Activated CD4-positive, alpha-beta T cell treated with anti-CD3 and anti-CD28 coated beads, Interleukin-2, amount 50 U/mL, for 16 hours (primary cell): ENCODE results near the gene RPRD1B.
"Not testable (repeated sequence)": the region's sequence is repeated elsewhere in the genome, so short reads cannot be mapped to it uniquely, and the experiment has no call there.

Experiments
- DNase-seq: peaks from one replicate; pipeline ENCODE4 v3.0.0-alpha.2; 2020

RPRD1B gene

DNA sequence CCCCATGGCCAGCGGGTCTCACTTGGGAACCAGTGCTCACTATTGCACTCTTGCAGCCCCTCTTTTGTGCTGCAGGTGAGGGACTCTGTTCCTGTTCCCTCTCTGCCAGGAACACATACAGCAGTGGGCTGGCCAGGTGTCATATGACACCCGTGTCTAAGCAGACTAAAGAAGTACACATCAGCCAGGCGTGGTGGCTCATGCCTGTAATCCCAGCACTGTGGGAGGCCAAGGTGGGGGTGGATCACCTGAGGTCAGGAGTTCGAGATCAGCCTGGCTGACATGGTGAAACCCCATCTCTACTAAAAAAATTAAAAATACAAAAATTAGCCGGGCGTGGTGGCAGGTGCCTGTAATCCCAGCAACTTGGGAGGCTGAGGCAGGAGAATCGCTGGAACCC, 74.4 kb downstream of the RPRD1B start:
- DNase-seq, result not testable (repeated sequence)

DNA sequence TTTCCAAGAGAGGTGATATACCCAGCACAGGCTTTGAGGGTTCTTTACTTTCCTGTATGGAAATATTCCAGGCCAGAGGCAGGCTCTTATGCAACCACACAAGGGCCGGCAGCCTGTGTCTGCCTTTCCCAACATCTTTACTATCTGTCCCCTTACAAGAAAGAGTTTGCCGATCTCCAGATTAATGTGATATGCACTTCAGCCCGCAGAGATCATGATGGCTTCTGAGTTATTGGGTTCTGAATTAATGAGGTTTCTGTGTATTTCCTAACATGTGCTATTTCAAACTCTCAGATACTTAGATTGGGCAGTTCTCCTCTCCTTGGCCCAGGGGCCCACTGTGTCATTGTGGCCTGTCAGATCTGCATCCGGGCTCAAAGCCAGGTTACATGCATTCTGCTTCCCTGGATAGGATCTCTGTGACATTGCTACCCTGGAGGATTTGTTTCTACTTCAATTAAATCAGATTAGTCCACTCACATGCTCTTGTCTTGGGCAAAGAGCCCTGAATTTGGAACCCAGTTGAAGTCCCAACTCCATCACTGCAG, 75.0 kb downstream of the RPRD1B start:
- no peak for DNase-seq

DNA sequence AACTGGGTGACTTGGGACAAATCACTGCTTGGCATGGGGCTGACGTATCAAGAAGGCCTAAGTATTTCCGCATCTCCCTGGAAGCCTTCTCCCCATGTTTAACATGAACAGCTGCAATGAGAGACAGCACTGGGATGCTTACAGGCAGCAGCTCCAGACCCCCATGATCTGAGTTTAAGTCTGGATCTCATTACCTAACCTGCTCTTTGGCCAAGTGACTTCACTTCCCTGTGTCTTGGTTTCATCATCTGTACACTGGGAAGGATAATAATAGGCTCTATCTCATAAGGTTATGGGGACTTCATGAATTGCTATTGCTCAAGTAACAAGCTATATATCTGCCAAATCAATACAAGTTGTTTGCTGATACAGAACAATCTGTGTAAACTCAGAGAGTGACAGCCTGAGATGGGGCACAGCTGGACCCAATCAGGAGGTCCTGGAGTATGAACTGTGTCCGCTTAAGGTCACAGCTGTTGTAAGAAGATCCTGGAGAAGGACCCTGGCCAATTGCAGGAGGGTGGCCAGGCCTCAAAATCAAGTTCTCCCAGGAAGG, 75.5 kb downstream of the RPRD1B start:
- no peak for DNase-seq

DNA sequence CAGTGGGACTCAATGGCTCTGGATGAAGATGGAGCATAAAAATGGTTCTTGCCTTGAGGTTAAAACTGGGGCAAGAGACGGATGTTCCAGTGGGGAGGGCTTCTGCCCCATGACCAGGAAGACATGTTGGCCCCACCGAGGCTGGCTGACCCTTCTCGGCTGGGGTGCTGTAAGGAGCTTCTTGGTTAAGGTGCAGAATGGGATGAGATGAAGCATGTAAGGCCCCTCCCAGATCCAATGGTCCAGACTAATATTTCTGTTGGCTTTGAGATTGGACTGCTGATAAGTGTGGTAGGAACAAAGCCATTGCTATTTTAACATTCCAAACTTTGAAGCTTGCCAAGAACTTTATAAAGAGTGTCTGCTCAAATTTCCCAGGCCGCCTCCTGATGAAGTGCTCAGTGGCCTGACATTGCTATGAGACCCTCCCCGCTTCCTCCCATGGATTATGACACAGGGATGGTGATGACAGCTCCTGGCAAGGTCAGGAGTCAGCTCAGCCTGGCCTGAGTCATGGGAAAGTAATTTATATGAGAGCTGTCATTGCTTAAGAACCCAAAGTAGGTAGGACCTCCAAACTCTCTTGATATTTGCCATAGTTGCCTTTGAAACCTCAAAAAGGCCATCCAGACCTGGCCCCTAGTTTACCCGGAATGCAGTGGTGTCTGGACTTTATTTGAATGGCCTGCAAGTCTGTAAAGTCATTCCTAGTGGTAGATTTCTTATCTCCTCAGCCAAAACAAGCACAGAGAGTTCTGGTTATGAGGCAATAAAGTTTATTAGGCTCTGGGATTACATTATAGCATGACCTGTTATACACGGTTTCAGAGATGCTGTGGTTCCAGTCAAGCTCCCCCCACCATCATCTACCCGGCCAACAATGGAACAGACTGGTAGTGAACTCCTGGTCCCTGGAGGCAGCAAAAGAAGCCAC, 76.3 kb downstream of the RPRD1B start:
- no peak for DNase-seq

DNA sequence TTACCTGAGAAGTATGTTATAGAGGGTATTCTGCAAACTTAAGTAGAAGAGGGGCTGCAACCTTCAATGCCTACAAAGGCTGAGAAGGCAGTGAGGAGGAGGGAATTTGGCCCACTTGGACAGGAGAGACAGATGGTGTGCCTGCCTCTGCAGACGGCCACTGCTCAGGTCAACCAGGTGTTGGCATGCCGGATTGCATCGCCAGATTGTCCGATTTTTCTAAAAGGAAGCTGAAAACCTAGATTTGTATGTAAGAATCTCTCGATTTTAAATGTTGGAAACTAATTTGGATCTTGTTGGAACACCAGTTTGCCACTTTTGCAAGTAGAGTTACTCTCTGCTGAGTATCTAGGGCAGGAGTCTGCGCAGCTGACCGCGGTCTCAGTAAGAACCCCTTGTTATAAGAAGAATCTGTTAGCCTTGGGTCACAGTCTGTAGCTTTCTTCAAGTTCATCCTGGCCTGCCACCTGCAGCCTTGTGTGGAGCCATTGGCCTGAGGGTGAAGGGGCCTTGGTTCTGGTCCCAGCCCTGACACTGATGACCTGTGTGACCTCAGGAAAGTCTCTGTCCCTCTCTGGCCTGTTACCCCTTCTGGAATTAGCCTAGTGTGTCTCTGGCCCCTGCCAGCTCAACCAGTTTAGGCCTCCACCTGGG, 77.1 kb downstream of the RPRD1B start:
- DNase-seq, result no peak

DNA sequence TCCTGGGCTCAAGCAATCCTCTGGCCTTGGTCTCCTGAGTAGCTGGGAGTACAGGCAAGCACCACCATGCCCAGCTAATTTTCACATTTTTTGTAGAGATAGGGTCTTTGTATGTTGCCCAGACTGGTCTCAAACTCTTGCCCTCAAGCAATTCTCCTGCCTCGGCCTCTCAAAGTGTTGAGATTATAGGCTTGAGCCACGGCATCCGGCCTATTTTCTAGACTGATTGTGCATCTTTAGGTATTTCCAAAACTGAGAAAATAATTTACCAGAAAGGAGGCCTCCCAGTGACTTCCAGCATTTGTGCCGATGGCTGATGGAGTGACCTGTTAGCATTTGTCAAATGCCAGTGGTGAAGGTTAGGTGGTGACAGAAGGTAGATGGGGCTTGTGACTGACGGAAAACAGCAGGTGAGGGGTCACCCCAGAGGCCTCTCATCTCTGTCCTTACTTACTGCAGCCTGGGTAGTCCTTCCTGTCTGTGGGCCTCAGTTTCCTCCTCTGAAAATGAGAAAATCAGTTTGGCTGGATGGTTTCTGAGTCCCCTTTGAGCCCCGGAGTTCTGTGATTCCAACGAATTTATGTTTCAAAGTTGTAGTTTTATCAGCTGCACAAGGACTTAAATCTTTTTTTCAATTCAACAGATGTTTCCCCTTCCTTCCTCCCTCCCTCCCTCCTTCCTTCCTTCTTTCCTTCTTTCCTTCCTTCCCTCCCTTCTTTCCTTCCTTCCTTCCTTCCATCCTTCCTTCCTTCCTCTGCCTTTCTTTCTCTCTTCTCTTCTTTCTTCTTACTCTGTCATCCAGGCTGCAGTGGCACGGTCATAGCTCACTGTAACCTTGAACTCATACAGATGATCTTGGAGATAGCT, 78.1 kb downstream of the RPRD1B start:
- no peak for DNase-seq

DNA sequence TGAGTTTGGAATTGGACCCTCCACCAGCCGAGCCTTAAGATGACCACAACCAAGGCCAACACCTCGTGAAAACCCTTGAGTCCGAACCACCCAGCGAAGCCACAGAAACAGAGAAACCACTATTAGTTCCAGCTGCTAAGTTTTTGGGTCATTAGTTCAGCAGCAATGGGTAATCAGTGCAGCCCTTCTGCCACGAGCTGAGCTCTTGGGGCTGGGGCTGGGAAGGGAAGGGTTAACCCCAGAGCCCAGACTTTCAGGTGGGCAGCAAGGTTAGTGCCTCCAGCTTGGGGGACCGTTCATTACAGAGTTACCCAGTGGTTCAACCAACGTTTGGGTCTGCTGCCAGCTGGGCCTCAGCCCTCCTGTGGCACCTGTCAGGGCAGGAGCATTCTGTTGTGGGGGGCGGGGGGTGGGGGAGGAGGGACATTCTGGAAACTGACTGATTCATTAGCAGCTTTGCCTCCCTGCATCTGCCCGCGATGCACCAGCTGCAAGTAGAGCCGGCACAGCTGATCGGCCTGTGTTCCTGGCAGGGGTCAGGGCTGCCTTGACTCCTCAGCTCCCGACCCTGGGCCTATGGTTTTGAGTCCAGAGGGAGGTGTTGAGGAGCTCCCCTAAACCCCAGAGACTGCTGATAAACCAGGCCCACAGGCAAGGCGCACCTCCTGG, 78.8 kb downstream of the RPRD1B start:
- DNase-seq, result no peak

DNA sequence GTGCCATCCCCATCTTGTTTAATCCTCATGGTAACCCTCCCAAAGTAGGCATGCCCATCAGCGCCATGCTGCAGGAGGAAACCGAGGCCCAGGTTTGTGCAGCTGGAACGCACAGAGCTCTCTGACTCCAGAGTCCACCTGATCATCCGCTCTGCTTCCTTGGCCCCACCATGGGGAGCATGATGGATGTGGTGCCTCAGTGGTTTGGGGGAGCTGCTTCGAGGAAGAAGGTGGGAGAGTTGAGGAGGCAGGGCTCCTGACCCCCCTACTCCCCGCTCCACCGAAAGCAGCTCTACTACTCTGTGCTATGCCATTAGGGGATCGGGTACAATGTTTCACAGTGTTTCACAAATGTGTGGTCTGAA, 79.4 kb downstream of the RPRD1B start:
- DNase-seq, result no peak

DNA sequence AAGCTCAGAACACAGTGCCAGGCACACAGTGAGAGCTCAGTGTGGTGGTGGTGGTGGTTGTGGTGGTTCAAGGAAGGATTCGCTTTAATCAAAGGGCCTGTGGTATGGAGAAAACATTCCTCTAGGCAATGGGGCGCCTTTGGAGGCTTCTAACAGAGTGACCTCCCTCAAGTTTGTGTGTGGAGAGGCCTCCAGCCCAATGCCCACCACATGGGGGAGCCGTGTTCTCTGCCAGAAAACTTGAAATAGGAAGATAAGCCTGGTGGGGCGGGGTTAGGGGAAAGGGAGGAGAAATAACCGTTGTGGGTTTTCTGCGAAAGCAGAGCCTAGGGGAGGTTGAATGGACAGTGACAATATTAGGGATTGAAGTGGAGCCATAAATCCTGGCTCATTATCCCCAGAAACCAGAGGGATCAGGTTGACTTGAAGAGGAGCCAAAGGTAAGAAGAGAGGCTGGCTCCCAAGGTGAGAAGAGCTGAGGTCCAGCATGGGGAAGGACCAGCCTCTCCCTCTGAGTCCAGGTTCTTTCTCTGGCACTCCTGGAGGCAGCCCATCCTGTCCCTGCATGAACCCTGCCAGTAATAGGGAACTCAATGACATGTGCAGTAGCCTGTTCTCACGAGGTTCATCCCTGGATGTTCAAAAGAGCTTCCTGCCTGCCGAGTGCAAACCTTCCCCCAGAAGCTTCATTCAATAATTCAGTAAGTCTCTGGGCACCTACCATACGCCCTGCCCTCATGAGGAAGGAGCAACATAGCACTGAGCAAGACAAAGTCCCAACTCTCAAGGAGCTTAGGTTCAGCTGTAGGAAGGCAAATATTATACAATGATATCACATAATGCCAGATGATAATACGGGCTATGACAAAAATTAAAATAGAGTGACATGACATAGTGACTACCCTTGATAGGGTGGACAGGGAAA, 80.1 kb downstream of the RPRD1B start:
- peak; percentile 26 for DNase-seq

DNA sequence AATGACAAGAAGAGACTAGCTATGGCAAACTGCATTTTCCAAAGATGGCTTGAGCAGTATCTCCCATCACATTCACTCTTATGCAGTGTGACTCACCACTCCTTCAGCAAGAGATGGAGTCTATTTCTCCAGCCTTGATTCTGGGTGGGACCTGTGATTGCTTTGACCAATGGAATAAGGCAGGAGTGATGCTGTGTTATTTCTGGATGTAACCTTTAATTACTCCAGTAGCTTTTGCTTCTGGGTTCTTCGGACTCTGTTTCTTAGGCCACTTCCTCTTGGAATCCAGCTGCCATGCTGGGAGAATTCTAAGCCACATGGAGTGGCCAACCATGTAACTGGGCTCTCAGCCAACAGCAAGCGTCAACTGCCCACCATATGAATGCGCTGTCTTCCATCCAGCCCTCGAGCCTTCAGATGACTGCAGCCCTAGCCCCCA, 80.8 kb downstream of the RPRD1B start:
- DNase-seq, result no peak

DNA sequence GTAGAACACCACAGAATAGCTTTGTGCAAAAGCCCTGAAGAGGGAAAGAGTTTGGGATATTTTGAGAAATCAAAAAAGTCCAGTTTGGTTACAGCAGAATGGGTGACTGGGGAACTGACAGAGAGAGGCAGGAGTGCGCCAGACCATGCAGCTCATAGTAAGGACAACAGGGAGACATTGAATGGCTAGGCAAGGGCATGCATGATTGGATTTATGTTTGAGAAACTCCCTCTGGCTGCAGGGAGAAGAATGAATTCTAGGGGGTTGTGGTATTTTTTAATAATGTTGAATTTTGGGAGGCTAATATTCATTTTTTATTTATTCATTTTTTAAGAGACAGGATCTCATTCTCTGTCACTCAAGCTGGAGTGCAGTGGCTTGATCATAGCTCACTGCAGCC, 81.7 kb downstream of the RPRD1B start:
- no peak for DNase-seq

DNA sequence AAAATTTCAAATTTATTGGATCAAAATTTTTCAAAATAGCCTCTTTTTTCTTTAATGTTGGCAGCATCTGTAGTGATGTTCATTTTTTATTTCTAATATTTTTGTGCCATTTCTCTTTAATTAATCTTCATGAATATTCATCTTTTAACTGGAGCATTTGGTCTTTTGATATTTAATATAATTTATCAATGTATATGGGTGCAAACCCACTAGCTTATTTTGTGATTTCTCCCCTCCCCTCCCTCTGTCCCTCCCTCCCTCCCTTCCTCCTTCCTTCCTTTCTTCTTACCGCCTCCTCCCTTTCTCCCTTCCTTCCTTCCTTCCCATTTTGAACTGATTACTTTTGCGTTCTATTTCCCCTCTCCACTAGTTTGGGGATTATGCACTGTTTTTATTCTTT, 82.3 kb downstream of the RPRD1B start:
- DNase-seq, result no peak

DNA sequence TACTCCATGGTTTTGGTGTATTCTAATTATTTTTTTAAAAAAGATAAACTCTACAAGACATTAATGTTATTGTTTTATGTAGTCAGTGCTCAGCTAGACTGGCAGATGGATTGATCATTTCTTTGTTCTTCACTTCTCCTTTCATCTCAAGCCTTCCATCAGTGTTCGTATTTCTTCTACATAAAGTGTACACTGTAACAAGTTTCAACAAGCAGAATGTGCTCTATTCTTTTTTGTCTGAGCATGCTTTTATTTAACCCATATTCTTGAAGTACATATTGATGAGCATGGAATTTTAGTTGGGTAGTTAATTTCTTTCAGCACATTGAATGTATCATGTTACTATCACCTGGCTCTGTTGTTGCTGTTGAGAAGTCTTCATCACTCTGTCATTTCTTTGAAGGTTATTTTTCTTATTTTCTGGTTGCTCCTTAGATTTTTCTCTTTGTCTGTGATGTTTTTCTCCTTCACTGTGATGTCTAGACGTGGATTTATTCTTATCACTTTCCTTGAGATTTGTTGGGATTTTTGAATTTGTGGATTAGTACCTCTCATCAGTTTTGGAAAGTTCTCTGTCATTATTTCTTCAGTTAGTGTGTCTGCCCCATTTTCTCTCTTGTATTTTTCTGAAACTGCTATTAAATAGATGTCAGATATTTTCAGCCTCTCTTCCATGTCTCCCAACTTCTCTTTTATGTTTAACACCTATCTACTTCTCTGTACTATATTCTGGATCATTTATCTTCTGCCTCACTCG, 83.0 kb downstream of the RPRD1B start:
- DNase-seq, result no peak

DNA sequence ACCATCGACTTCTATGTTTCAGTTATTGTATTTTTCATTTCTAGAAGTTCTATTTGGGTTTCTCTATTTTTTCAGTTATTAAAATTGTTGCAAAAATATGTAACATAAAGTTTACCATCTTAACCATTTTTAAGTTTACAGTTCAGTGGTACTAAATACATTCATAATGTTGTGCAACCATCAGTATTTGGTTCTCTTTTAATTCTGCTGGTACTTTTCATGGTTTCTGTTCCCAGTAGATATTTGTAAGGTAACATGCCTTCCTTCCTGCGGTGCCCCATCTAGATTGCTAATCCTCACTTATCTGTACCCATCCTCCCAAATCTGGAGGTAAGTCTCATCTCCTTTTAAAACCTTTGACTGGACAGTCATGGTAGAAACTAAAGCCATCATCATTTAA, 83.7 kb downstream of the RPRD1B start:
- DNase-seq, result no peak

DNA sequence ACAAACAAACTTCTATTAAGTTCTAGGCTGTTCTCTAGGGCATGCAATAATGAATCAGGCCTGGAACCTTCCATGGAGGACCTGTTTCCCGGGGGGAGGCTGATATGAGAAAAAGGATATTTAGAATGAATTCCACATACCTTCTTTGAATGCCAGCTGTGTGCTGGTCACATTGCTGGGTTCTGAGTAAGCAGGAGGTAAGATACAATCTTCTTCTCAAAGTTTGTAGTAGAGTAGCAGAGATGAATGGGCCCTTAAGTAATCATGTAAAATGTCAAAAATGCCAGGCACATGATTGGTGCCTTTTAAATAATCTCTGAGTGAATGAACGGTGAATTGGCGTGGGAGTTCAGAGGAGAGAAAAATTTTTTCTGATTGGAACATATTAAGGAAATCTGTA, 84.1 kb downstream of the RPRD1B start:
- no peak for DNase-seq

DNA sequence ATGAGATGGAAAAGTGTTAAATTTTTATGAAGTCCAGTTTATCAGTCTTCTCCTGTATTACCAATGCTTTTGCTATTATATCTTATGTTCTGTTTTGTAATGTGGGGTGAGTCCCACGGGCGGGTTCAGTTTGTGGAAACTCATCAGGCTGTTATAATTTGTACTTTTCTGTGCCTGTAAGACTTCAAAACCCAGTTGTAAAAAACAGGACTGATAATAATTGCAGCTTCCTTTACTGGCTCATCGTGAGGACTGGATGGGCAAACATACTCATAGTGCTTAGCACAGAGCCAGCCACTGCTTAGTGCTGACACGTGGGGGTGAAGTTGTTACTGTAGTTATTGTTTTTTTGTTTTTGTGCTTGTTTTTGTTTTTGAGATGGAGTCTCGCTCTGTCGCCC, 85.9 kb downstream of the RPRD1B start:
- no peak for DNase-seq

DNA sequence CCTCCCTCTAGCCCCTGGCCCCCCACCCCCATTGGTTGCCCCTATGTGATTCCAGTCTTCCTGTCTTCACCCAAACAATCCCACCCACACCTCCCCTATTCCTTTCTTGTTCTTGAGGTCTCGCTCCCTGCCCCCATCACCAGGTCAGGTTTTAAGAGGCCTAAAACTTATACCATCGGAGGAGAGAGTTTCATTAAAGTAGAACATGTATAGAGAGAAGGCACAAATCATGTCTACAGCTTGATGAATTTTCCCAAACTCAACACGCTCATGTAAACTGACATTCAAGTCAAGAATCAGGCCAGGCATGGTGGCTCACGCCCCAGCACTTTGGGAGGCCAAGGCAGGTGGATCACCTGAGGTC, 87.1 kb downstream of the RPRD1B start:
- DNase-seq, result no peak

DNA sequence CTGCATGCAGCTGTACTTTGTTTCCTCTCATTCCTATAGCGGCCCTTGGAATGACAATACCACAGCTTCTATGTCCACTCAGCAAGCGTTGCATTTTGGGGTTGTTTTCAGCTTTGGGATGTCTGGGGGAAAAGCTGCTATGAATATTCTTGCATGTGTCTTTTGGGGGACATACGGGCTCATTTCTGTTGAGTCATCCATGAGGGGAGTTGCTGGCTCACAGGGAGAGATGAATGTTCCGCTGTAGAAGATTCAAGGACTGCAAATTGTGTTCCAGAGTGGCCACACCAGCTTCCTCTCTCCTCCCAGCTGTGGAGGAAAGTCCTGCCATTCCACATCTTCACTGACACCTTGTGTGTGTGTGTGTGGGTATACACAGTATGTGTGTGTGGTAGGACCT, 88.2 kb downstream of the RPRD1B start:
- DNase-seq, result no peak

DNA sequence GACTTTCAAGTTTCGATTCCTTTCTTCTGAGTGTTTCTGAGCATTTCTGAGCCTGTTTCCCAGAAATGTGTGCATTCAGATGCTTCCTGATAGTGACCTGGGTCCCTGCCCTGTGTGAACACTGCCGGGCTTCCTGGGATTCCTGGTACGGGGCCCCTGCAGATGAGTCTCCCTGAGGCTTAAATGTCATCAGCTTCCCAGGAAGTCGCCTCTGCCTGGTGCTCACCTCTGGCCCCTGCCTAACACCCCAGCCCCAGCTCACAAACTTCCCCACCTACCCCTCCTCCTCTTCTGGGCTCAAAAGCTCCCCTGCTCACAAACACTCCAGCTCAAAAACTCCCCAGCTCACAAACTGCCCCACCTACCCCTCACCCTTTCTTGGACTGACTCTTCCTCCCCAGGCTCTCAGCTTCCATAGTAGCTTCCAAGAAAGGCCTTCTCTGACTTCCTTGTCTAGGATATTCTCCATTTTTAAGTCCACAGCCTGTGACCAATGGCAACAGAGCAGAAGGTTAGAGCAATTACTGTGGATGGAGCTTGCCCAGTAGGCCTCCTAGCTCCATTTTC, 89.6 kb downstream of the RPRD1B start:
- DNase-seq, result peak; percentile 13
